M059J (cell line): ENCODE data around the gene DNAJC18. TPM values are rescaled to one million over a fixed set of nuclear protein-coding genes. Genes with fewer than 3 reads are reported as not detected.
"Not testable (repeated sequence)": the region's sequence is repeated elsewhere in the genome, so short reads cannot be mapped to it uniquely, and the experiment has no call there.

Source experiments
- DNase-seq: peaks from one replicate; pipeline ENCODE4 v3.0.0-alpha.2; 2012; ENCODE audit warnings: low read depth
- total RNA-seq: library from RNA; depleted of rRNA; stranded (reverse); fragments of >200 nt; shearing (Covaris generic); gene quantifications from 2 replicates; pipeline ENCODE4 v1.2.3, GENCODE V29; 2014

DNAJC18 gene
- total RNA-seq, 1 experiment from 2014 or later: 12.1 TPM

- no peak for DNase-seq
Measured at GRCh38 chr5:139388198-139388821, 51.0 kb downstream of the DNAJC18 start.

DNA sequence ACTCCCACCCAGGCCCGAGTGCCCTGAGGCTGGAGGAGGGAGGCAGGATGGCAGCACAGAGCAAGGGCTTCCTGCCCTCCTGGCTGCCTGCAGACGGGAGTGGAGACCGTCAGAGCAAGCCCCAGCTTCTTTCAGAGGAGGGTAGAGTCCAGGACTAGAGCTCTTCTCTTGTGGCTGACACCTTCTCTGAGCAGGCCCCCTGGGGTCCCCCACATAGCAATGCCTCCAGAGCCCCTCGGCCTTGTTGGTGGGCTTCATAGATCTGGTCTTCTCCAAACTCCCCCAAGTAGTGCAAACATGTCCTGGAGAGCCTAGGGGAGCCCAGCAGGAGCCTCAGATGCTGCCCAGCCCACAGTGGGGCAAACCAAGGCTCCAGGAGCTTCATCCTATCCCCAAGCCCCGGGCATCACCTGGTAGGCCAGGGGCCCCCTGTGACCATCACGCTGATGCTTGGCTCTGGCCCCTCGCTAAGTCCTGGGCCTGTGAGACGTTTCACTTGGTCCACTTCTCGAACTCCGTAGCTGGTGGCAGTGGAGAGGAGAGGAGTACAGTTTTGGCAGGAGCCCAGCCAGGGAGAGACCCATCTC lies 51.6 kb downstream of the DNAJC18 start:
- DNase-seq: no peak

- not testable (repeated sequence) for DNase-seq
Measured at GRCh38 chr5:139386956-139387355, 52.4 kb downstream of the DNAJC18 start.

- DNase-seq: no peak
Measured at GRCh38 chr5:139386050-139386438, 53.3 kb downstream of the DNAJC18 start.

DNA sequence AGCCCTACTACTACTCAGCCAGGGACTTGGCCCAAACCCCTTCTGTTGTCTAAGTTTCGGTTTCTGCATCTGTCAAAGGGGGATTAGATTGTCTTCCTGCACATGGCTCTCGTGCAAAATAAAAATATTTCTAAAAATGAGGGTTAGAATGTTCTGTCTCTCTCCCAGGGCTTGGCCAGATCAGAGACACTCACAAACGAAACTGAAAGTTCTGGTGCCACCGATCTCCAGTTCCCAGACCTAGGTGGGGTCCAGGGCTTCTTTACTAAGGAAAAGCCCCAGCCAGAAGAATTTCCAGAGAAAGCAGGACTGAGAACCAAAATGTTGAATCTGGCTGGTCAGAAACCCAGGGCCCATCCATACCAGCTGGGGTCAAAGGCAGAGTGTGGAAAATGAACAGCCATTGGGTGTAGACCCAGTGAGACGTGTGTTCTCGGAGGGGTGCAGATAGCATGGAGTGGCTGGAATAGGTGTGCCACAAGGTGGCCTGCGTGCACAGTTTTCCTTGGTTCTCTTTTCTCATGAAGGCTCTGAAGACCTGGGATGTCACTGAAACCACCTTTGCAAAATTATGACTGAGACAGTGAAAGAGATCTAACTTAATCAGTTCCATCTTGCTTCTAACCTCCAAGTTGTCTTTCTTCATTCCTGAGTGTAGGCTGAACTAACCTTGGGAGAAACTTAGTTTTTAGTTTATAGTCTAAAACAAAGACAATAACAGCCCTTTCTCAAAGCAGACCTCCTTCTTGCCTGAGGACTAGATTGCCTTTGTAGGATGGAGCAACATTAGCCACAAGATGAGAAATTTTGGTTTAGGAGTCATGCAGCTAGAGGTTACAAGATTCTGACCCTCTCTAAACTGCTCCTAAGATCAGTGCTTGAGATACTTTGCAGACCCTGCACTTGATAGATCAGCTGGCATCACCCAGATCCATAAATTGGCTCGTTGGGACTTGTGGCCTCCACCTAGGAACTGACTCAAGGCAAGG lies 54.0 kb downstream of the DNAJC18 start:
- DNase-seq: peak; percentile 37

DNA sequence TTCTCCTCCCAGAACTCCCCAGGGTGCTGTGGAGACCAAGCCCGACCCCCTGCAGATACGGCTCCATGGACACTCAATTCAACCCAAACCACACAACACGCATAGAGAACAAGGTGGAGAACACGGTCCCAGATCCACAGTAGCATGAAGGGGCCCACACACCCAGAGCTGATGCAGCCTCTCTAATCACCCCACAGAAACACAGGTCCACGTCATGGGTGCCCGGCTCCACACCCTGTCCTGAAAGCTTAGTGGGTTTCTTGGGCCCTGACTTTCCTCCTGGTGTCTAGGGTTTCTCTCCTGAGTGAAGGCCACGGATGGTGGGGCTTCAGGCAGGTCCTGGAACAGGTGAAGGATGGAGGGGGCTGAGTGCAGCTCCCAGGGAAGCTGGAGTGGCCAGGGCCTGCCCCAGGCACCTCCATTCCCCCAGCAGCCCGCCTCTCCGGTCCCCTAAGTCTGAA lies 54.7 kb downstream of the DNAJC18 start:
- no peak for DNase-seq

DNA sequence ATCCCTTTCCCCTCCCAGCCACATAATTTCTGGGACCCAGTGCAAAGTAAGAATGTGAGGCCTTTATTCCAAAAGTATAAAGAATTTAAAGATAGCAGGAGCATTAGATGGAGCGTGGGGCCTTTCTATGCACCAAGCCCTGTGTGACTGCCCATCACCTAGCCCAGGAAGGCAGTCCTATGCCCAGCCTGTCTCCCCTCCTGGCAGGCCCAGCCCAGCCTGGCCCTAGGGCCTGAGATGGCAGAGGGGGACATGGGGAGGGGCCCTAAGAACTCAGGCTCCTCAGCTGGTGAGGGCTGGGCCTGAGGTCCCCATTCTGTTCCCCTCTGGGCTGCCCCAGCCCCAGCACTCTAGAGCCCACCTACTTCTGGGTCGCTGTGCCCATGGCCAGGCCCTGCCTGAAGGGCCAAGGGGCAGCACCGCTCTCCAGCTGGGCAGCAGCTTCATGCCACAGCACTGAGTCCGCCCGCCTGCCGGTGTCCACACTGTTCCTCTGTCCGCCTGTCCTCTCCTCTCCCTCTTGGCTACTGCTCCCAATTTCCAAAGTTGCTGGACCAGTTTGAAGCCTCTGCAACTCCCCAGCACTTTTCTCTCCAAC lies 55.2 kb downstream of the DNAJC18 start:
- DNase-seq: no peak

- DNase-seq: no peak
Measured at GRCh38 chr5:139383275-139383992, 55.9 kb downstream of the DNAJC18 start, which contains the start of gene SLC23A1. Gene SLC23A1 (minus strand): TSS chr5:139383297. CDS start chr5:139383253, 44 bp downstream.

DNA sequence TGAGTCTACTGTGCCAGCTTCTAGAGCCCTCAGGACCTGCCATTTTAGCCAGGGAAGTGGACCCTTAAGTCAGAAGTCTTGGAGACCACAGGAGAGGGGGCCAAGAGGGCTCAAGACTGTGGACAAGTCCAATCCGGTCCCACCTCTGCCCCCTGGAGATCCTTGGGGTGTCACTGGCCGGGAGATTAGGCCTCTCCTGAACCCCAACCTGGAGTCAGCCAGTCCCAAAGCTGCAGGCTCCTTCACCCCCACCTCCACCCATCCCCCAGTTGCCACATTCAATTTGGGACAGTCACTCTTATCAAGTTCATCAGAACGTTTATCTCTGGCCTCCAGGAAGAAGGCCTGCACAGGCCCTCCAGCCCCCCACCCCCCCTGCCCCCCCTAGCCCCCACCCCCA lies 56.5 kb downstream of the DNAJC18 start:
- no peak for DNase-seq

DNA sequence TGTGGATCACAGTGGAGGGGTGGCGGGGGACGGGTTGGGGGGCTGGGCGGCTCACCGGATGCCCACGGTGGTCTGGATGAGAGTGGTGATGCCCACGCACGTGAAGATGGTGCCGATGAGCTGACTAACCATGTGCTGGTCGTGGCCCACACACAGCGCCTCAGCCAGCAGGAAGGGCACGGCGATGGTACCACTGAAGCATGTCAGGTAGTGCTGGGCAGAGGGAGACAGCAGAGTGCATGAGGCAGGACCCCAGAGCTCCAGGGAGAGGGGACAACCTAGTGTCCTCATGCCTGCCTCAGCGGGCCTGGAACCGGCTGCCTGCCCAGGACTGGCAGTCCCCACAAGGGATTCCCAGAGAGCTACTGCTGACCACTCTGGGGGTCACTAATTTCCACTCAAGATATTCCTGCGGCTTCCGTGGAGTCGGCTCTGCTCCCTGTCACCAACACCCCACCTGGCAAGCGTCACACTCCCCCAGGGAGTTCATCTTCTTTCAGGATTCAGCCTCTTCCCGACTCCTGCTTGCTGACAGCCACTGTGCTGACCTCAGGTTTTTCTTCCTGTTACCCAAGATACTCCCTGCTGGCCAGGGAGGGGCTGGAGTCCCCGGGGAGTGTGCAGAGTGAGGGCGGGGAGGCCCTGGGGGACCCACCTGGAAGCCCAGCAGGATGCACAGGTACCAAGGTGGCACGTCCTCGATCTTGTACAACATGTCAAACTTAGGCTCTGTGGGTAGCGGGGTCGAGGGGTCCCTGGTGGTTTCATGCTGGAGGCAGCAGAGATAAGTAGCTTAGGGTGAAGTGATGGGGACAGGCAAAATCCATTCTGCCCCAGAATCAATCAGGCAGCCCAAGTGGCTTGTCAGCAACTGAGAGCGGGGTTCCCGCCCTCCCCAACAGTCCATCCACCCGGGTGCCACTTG lies 57.2 kb downstream of the DNAJC18 start:
- no peak for DNase-seq

DNA sequence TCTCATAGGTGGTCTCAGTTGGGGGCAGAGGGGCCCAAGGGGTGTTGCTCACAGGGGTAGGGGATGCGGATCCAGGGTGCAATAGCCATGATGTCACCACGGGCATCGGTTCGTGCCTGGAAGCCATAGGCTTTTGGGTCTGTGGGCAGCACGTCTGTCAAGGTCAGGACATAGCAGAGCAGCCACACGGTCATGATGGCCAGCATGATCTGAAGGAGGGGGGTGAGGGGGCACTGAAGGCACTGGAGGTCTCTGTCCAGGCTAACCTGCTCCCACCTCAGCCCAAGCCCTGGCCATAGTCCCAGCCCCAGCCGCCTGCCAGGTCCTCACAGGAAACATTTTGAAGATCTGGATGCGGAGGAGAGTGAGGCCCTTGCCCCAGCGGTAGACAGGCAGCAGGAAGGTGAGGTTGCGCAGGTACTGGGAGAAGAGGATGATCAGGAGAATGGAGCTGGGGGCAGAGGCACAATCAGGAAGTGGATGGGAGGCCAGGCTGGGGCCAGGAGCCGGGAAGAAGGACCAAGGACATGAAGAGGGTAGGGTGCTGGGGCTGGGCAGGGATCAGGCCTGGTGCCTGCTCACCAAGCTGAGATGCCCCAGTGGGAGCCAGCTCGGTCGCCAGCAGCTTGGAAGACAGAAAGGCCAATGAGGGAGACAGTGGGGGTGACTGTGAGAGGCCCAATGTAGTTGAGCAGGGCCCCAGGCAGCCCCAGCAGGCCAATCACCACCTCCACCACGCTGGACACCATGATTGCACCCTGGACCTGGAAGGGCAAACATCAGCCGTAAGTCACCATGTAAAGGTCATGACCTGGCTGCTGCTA lies 59.5 kb downstream of the DNAJC18 start:
- DNase-seq: no peak

DNA sequence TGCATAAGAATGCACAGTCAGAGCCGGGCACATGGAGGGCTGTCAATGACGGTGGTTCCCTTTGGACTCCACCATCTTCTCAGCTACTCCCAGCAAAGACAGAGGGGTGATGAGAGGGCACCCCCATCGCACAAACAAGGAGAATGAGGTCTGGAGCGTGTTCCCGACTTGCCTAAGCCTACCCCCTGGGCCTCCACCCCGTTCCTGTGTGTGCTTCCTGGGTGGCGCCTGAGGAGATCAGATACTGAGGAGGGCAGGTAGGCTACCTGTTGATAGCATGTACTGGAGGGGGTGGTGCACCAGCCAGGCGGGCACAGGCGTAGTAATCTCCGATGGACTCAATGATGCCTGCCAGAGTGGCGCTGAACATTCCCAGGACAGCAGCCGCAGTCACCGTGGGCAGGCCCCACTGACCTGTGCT lies 60.4 kb downstream of the DNAJC18 start:
- no peak for DNase-seq

GRCh38 chr5:139378101-139378825 lies 61.1 kb downstream of the DNAJC18 start:
- DNase-seq: no peak

- DNase-seq: no peak
Measured at GRCh38 chr5:139377226-139377625, 62.1 kb downstream of the DNAJC18 start.

- DNase-seq: no peak
Measured at GRCh38 chr5:139376364-139376763, 63.0 kb downstream of the DNAJC18 start.

- DNase-seq: no peak
Measured at GRCh38 chr5:139374909-139375308, 64.4 kb downstream of the DNAJC18 start.

GRCh38 chr5:139371482-139372435 lies 67.6 kb downstream of the DNAJC18 start:
- DNase-seq: peak; percentile 73
